H9 (cell line): ENCODE measurements around the gene MSS51. TPM values are rescaled to one million over a fixed set of nuclear protein-coding genes. Genes with fewer than 3 reads are reported as not detected.

Experiments
- DNase-seq: peaks from one replicate; pipeline ENCODE4 v3.0.0-alpha.2; 2017
- H2AFZ ChIP-seq: one replicate; pipeline ENCODE4 v1.6.1; 2013; ENCODE audit warnings: mild to moderate bottlenecking, low read length, control low read depth, moderate library complexity
- H2AK5ac ChIP-seq: 2 replicates; pipeline ENCODE4 v1.6.1; 2013; ENCODE audit warnings: low read length, control low read depth, mixed read lengths; ENCODE audit not compliant: insufficient read length
- H2BK120ac ChIP-seq: one replicate; pipeline ENCODE4 v1.6.1; 2013; ENCODE audit warnings: low read depth, mild to moderate bottlenecking, low read length, control low read depth, inconsistent platforms; ENCODE audit not compliant: poor library complexity, severe bottlenecking
- H2BK12ac ChIP-seq: 2 replicates; pipeline ENCODE4 v1.6.1; 2013; ENCODE audit warnings: low read length, control low read depth, mixed read lengths, low read depth; ENCODE audit not compliant: insufficient read length
- H2BK15ac ChIP-seq: 2 replicates; pipeline ENCODE4 v1.6.1; 2013; ENCODE audit warnings: low read depth, low read length, control low read depth
- H2BK20ac ChIP-seq: one replicate; pipeline ENCODE4 v1.6.1; 2013; ENCODE audit warnings: low read depth, mild to moderate bottlenecking, low read length, control low read depth, inconsistent platforms; ENCODE audit not compliant: poor library complexity, severe bottlenecking
- H2BK5ac ChIP-seq: 2 replicates; pipeline ENCODE4 v1.6.1; 2013; ENCODE audit warnings: low read length, control low read depth, mixed read lengths; ENCODE audit not compliant: insufficient read length
- H3K14ac ChIP-seq: 2 replicates; pipeline ENCODE4 v1.6.1; 2013; ENCODE audit warnings: low read length, control low read depth; ENCODE audit not compliant: insufficient read depth
- H3K18ac ChIP-seq: 2 replicates; pipeline ENCODE4 v1.6.1; 2013; ENCODE audit warnings: low read depth, mild to moderate bottlenecking, mixed read lengths, low read length, control low read depth; ENCODE audit not compliant: insufficient read length
- H3K23ac ChIP-seq: 2 replicates; pipeline ENCODE4 v1.6.1; 2013; ENCODE audit warnings: low read length, control low read depth, mixed read lengths, low read depth; ENCODE audit not compliant: insufficient read length
- H3K23me2 ChIP-seq: 2 replicates; pipeline ENCODE4 v1.6.1; 2013; ENCODE audit warnings: low read depth, mild to moderate bottlenecking, mixed read lengths, low read length, control low read depth; ENCODE audit not compliant: insufficient read length, poor library complexity, severe bottlenecking
- H3K27ac ChIP-seq: 2 replicates; pipeline ENCODE4 v1.5.1; 2013; ENCODE audit warnings: low read length, control low read depth, mixed read lengths, low read depth; ENCODE audit not compliant: insufficient read length
- H3K27me3 ChIP-seq: 2 replicates; pipeline ENCODE4 v1.6.1; 2013; ENCODE audit warnings: low read length, control low read depth, inconsistent platforms; ENCODE audit not compliant: insufficient read depth
- H3K4ac ChIP-seq: 2 replicates; pipeline ENCODE4 v1.6.1; 2013; ENCODE audit warnings: low read depth, mild to moderate bottlenecking, control low read depth, inconsistent platforms, low read length, moderate library complexity
- H3K4me1 ChIP-seq: 2 replicates; pipeline ENCODE4 v1.6.1; 2013; ENCODE audit warnings: low read length, control low read depth, inconsistent platforms; ENCODE audit not compliant: insufficient read depth
- H3K4me2 ChIP-seq: 2 replicates; pipeline ENCODE4 v1.6.1; 2013; ENCODE audit warnings: low read length, control low read depth, mixed read lengths; ENCODE audit not compliant: insufficient read length, insufficient read depth
- H3K56ac ChIP-seq: 2 replicates; pipeline ENCODE4 v1.6.1; 2013; ENCODE audit warnings: low read depth, mild to moderate bottlenecking, mixed read lengths, low read length, control low read depth; ENCODE audit not compliant: insufficient read length
- H3K79me1 ChIP-seq: 2 replicates; pipeline ENCODE4 v1.6.1; 2013; ENCODE audit warnings: low read depth, mild to moderate bottlenecking, moderate library complexity, low read length, control low read depth, inconsistent platforms; ENCODE audit not compliant: insufficient read depth, poor library complexity, severe bottlenecking
- H3K79me2 ChIP-seq: 2 replicates; pipeline ENCODE4 v1.6.1; 2013; ENCODE audit warnings: low read length, control low read depth, inconsistent platforms; ENCODE audit not compliant: insufficient read depth
- H3K9ac ChIP-seq: 2 replicates; pipeline ENCODE4 v1.6.1; 2013; ENCODE audit warnings: low read length, control low read depth, mixed read lengths; ENCODE audit not compliant: insufficient read length; ENCODE audit errors: extremely low read depth
- H3K9me3 ChIP-seq: one replicate; pipeline ENCODE4 v1.6.1; 2013; ENCODE audit warnings: low read depth, low read length, inconsistent platforms; ENCODE audit not compliant: control insufficient read depth
- H3T11ph ChIP-seq: one replicate; pipeline ENCODE4 v1.6.1; 2013; ENCODE audit warnings: mild to moderate bottlenecking, low read length, control low read depth, inconsistent platforms
- H4K20me1 ChIP-seq: one replicate; pipeline ENCODE4 v1.6.1; 2013; ENCODE audit not compliant: control insufficient read depth, insufficient read length, insufficient read depth
- H4K5ac ChIP-seq: 2 replicates; pipeline ENCODE4 v1.6.1; 2013; ENCODE audit warnings: low read depth, mild to moderate bottlenecking, mixed read lengths, low read length, control low read depth; ENCODE audit not compliant: insufficient read length
- H4K8ac ChIP-seq: replicated peaks from 2 replicates; pipeline ENCODE4 v1.6.1; 2013; ENCODE audit warnings: low read length, control low read depth, mixed read lengths, low read depth; ENCODE audit not compliant: insufficient read length
- H4K91ac ChIP-seq: 2 replicates; pipeline ENCODE4 v1.6.1; 2013; ENCODE audit warnings: low read depth, mild to moderate bottlenecking, moderate library complexity, mixed read lengths, low read length, control low read depth; ENCODE audit not compliant: insufficient read length
- H3K27ac Mint-ChIP-seq, 3 experiments: 2 replicates in 2 of 3; 3 replicates in 1 of 3; pipeline ENCODE4 v1.8.0; 2020 to 2021; ENCODE audit warnings: mixed read lengths in 3 of 3, mild to moderate bottlenecking in 1 of 3, moderate library complexity in 1 of 3
- H3K27me3 Mint-ChIP-seq: 2 replicates; pipeline ENCODE4 v1.8.0; 2021; ENCODE audit warnings: low read depth, mild to moderate bottlenecking, moderate library complexity, mixed read lengths
- H3K36me3 Mint-ChIP-seq, 3 experiments: 2 replicates in 2 of 3; 3 replicates in 1 of 3; pipeline ENCODE4 v1.8.0; 2020 to 2021; ENCODE audit warnings: low read depth in 3 of 3, mixed read lengths in 3 of 3; ENCODE audit not compliant: insufficient read depth in 1 of 3
- H3K4me1 Mint-ChIP-seq, 2 experiments: 2 replicates each; pipeline ENCODE4 v1.8.0; 2020; ENCODE audit warnings: mixed read lengths in 2 of 2
- H3K4me3 Mint-ChIP-seq, 2 experiments: 2 replicates in 1 of 2; 3 replicates in 1 of 2; pipeline ENCODE4 v1.8.0; 2020 to 2021; ENCODE audit warnings: mild to moderate bottlenecking in 2 of 2, mixed read lengths in 2 of 2, moderate library complexity in 1 of 2
- H3K9me3 Mint-ChIP-seq, 2 experiments: 2 replicates in 1 of 2; 3 replicates in 1 of 2; pipeline ENCODE4 v1.8.0; 2020; ENCODE audit warnings: mild to moderate bottlenecking in 2 of 2, mixed read lengths in 2 of 2, moderate library complexity in 1 of 2
- WGBS: extraction: QIAGEN DNeasy Blood & Tissue Kit; methylation state at CpG from one replicate; pipeline ENCODE4 v1.1.7; 2013; ENCODE audit warnings: missing lambda C conversion rate, low lambda C conversion rate, mixed read lengths; ENCODE audit not compliant: insufficient read length; ENCODE audit errors: extremely low coverage; 5-methylcytosine and 5-hydroxymethylcytosine counted together
- total RNA-seq: library from RNA; stranded (reverse); gene quantifications from 2 replicates; pipeline ENCODE4 v1.2.1, GENCODE V29; 2021
- TF ChIP-seq, protein P1 (sequence below): fragments of 200-600 bp; sonication (generic); conservative IDR thresholded peaks from 3 replicates; pipeline ENCODE4 v1.8.0; 2021; ENCODE audit warnings: antibody characterized with exemption, mild to moderate bottlenecking

Gene MSS51
- total RNA-seq, 1 experiment from 2014 or later: 1.9 TPM

GRCh38 chr10:73424478-73424877 lies 8.9 kb downstream of the MSS51 start:
- no peak overlapping the region for H3K27ac ChIP-seq
- no peak for DNase-seq
- H2AK5ac ChIP-seq: no peak overlapping the region
- H3K23ac ChIP-seq: no peak overlapping the region
- no peaks in the 10 kb centered on the region for H3K9me3 Mint-ChIP-seq
- H3K18ac ChIP-seq: no peak overlapping the region
- no peak overlapping the region for H3K56ac ChIP-seq
- H3K4me3 Mint-ChIP-seq: no peak overlapping the region
- no peaks in the 10 kb centered on the region for H3K4me1 Mint-ChIP-seq
- no peaks in the 10 kb centered on the region for H3K23me2 ChIP-seq
- H3K14ac ChIP-seq: no peak overlapping the region
- no peak overlapping the region for H4K91ac ChIP-seq
- H4K5ac ChIP-seq: no peak overlapping the region
- no peak overlapping the region for H3K27ac Mint-ChIP-seq
- H3K9ac ChIP-seq: no peak overlapping the region
- no peaks in the 10 kb centered on the region for H3K27me3 Mint-ChIP-seq
- no peaks in the 10 kb centered on the region for H3K27me3 ChIP-seq
- no peaks in the 10 kb centered on the region for H3K79me1 ChIP-seq
- no peak overlapping the region for H2BK120ac ChIP-seq
- H3K9me3 ChIP-seq: no peaks in the 10 kb centered on the region
- H3K79me2 ChIP-seq: no peaks in the 10 kb centered on the region
- TF ChIP-seq, protein P1, sequence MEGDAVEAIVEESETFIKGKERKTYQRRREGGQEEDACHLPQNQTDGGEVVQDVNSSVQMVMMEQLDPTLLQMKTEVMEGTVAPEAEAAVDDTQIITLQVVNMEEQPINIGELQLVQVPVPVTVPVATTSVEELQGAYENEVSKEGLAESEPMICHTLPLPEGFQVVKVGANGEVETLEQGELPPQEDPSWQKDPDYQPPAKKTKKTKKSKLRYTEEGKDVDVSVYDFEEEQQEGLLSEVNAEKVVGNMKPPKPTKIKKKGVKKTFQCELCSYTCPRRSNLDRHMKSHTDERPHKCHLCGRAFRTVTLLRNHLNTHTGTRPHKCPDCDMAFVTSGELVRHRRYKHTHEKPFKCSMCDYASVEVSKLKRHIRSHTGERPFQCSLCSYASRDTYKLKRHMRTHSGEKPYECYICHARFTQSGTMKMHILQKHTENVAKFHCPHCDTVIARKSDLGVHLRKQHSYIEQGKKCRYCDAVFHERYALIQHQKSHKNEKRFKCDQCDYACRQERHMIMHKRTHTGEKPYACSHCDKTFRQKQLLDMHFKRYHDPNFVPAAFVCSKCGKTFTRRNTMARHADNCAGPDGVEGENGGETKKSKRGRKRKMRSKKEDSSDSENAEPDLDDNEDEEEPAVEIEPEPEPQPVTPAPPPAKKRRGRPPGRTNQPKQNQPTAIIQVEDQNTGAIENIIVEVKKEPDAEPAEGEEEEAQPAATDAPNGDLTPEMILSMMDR: no peak
- H4K8ac ChIP-seq: no peak overlapping the region
- H3K4me1 ChIP-seq: no peaks in the 10 kb centered on the region
- no peak overlapping the region for H3T11ph ChIP-seq
- H3K36me3 Mint-ChIP-seq: peaks cover 6 to 46% (median 25%) of the 10 kb centered on the region in 3 experiments; a peak in 4 of 7 replicates
- H2AFZ ChIP-seq: no peak overlapping the region
- H2BK15ac ChIP-seq: no peak overlapping the region
- H2BK12ac ChIP-seq: no peak overlapping the region
- H4K20me1 ChIP-seq: no peaks in the 10 kb centered on the region
- no CpG with 5 or more reads among the region's 3 CpGs for WGBS
- H2BK5ac ChIP-seq: no peak overlapping the region
- H3K4ac ChIP-seq: no peak overlapping the region
- no peak overlapping the region for H2BK20ac ChIP-seq
- H3K4me2 ChIP-seq: no peak overlapping the region
